Osteocyte (in vitro differentiated cells): ENCODE results near the gene CLPTM1L. TPM values are rescaled to one million over a fixed set of nuclear protein-coding genes. Genes with fewer than 3 reads are reported as not detected.
"Not testable (repeated sequence)": the region's sequence is repeated elsewhere in the genome, so short reads cannot be mapped to it uniquely, and the experiment has no call there.

ENCODE experiments used
- DNase-seq: peaks from one replicate; pipeline ENCODE4 v3.0.0; 2021; ENCODE audit warnings: mixed read lengths; ENCODE audit not compliant: unreplicated experiment; ENCODE audit errors: extremely low spot score
- H3K27ac Mint-ChIP-seq: one replicate; pipeline ENCODE4 v1.8.0; 2021; ENCODE audit warnings: mild to moderate bottlenecking, mixed read lengths; ENCODE audit not compliant: unreplicated experiment
- H3K27me3 Mint-ChIP-seq: one replicate; pipeline ENCODE4 v1.8.0; 2021; ENCODE audit warnings: mixed read lengths; ENCODE audit not compliant: unreplicated experiment
- H3K36me3 Mint-ChIP-seq: one replicate; pipeline ENCODE4 v1.8.0; 2021; ENCODE audit warnings: mixed read lengths; ENCODE audit not compliant: unreplicated experiment
- H3K4me1 Mint-ChIP-seq: one replicate; pipeline ENCODE4 v1.8.0; 2021; ENCODE audit warnings: mixed read lengths; ENCODE audit not compliant: unreplicated experiment
- H3K4me3 Mint-ChIP-seq: one replicate; pipeline ENCODE4 v1.8.0; 2021; ENCODE audit warnings: mild to moderate bottlenecking, moderate library complexity, mixed read lengths; ENCODE audit not compliant: unreplicated experiment
- H3K9me3 Mint-ChIP-seq: one replicate; pipeline ENCODE4 v1.8.0; 2021; ENCODE audit warnings: mixed read lengths; ENCODE audit not compliant: unreplicated experiment
- total RNA-seq: library from RNA; stranded (reverse); gene quantifications from 2 replicates; pipeline ENCODE4 v1.2.1, GENCODE V29; 2021
- TF ChIP-seq, protein P1 (sequence below): fragments of 200-600 bp; sonication (generic); IDR thresholded peaks from 2 replicates; pipeline ENCODE4 v1.5.0; 2021; ENCODE audit warnings: antibody characterized with exemption, mild to moderate bottlenecking, moderate library complexity

Gene CLPTM1L
- total RNA-seq, 1 donor from 2014 or later, result 93.1 TPM

GRCh38 chr5:1278216-1278615, 66.7 kb downstream of the CLPTM1L start:
- Mint-ChIP-seq H3K36me3 (no peaks in the 10 kb centered on the region), H3K9me3 (peaks cover 4% of the 10 kb centered on the region), H3K4me3 (no peak overlapping the region), H3K27ac (no peak overlapping the region), H3K4me1 (no peaks in the 10 kb centered on the region), H3K27me3 (no peaks in the 10 kb centered on the region)
- DNase-seq, result no peak
- TF ChIP-seq, protein P1, sequence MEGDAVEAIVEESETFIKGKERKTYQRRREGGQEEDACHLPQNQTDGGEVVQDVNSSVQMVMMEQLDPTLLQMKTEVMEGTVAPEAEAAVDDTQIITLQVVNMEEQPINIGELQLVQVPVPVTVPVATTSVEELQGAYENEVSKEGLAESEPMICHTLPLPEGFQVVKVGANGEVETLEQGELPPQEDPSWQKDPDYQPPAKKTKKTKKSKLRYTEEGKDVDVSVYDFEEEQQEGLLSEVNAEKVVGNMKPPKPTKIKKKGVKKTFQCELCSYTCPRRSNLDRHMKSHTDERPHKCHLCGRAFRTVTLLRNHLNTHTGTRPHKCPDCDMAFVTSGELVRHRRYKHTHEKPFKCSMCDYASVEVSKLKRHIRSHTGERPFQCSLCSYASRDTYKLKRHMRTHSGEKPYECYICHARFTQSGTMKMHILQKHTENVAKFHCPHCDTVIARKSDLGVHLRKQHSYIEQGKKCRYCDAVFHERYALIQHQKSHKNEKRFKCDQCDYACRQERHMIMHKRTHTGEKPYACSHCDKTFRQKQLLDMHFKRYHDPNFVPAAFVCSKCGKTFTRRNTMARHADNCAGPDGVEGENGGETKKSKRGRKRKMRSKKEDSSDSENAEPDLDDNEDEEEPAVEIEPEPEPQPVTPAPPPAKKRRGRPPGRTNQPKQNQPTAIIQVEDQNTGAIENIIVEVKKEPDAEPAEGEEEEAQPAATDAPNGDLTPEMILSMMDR, result no peak

DNA sequence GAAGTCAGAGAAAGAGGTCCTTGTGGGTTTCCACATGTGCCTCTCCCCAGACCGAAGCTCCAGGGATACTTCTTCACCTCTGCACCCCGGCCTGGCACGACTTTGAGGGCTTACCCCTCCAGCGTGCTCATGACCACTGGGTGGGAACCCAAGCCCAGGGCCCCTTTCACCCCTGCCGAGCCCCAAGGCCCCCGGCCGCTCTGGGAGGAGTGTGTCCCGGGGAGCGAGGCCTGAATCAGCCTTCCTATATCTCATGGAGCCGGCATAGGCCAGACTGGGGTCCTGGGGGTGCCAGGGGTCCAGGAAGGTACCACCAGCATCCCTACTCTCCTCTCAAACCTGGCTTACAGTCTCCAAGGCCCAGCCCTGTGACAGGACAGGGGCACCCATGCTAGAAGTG, 67.1 kb downstream of the CLPTM1L start:
- no peak for DNase-seq
- H3K27me3 Mint-ChIP-seq, result no peaks in the 10 kb centered on the region
- peaks cover 4% of the 10 kb centered on the region for H3K9me3 Mint-ChIP-seq
- no peak overlapping the region for H3K4me3 Mint-ChIP-seq
- no peaks in the 10 kb centered on the region for H3K36me3 Mint-ChIP-seq
- H3K27ac Mint-ChIP-seq, result no peak overlapping the region
- H3K4me1 Mint-ChIP-seq, result no peaks in the 10 kb centered on the region
- TF ChIP-seq, protein P1, result no peak

DNA sequence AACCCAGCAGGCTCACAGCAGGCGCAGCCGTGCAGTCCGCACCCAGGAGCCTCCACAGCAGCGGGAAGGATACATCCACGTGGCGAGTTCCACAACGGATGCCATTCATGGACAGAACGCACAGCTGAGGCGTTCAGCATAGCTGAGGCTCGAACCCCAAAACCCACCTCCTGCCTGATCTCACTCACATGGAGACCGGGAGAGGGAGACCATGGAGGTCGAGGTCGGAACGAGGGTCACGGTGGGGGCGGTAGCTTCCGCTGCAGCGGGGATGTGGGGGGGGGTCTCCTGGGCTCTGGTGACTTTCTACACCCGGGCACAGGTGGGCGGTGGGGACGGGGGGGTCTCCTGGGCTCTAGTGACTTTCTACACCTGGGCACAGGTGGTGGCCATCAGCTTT, 67.6 kb downstream of the CLPTM1L start:
- Mint-ChIP-seq H3K36me3 (no peaks in the 10 kb centered on the region), H3K4me1 (no peaks in the 10 kb centered on the region), H3K9me3 (peaks cover 4% of the 10 kb centered on the region), H3K27me3 (no peaks in the 10 kb centered on the region), H3K27ac (no peak overlapping the region), H3K4me3 (no peak overlapping the region)
- DNase-seq, result no peak
- TF ChIP-seq, protein P1, result no peak

DNA sequence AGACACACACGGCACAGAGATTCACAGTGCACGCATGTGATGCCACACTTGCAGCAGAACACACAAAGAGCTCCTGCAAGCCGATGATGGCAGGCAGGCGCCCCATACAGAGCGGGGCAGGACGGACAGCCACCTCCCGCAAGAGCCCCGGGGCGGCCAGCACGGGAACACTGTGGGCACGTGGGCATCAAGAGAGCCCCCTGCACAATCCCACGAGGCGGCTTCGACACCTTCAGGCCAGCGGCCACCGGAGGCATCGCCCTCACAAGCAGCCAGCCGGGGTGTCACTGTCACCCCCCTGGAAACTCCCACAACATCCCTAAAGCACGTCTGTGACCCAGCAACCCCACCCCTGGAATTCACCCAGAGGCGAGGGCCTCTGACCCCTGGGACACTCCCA, 68.0 kb downstream of the CLPTM1L start:
- DNase-seq, result no peak
- Mint-ChIP-seq H3K9me3 (peaks cover 4% of the 10 kb centered on the region), H3K27ac (no peak overlapping the region), H3K4me3 (no peak overlapping the region), H3K4me1 (no peaks in the 10 kb centered on the region), H3K36me3 (no peaks in the 10 kb centered on the region), H3K27me3 (no peaks in the 10 kb centered on the region)
- TF ChIP-seq, protein P1, result no peak

DNA sequence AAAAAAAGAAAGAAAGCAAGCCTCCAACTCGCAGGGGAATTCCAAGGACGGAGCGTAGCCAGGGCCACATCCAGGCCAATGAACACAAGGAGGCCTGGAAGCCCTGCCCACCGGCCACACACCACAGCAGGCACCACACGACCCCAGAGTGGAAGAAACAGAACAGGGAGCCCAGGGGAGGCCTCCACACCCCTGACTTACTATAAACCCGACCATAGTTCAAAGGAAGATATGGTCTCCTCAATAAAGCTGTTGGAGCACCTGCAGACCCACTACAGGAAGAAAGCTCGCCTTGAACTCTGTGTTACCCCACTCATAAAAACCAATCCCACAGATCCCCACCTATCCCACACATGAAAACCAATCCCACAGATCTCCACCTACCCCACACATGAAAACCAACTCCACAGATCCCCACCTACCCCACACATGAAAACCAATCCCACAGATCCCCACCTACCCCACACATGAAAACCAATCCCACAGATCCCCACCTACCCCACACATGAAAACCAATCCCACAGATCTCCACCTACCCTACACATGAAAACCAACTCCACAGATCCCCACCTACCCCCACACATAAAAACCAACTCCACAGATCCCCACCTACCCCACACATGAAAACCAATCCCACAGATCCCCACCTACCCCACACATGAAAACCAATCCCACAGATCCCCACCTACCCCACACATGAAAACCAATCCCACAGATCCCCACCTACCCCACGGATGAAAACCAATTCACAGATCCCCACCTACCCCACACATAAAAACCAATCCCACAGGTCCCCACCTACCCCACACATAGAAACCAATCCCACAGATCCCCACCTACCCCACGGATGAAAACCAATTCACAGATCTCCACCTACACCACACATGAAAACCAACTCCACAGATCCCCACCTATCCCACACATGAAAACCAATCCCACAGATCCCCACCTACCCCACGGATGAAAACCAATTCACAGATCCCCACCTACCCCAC, 69.2 kb downstream of the CLPTM1L start:
- not testable (repeated sequence) for H3K4me1 Mint-ChIP-seq, H3K4me3 Mint-ChIP-seq, H3K27ac Mint-ChIP-seq, DNase-seq, H3K36me3 Mint-ChIP-seq, H3K27me3 Mint-ChIP-seq, H3K9me3 Mint-ChIP-seq
